Transverse colon (tissue), 4 donors: ENCODE results near the gene SCD5. TPM values are rescaled to one million over a fixed set of nuclear protein-coding genes. Genes with fewer than 3 reads are reported as not detected.

Experiments used
- DNase-seq: peaks from one replicate; pipeline ENCODE4 v3.0.0-alpha.2; 2019
- H3K27ac ChIP-seq, 4 donors: fragments of 200-600 bp; sonication (generic); 2 replicates each; pipeline ENCODE4 v1.5.1; 2016 to 2018; ENCODE audit warnings: inconsistent platforms in 4 of 4
- H3K27me3 ChIP-seq: fragments of 200-600 bp; sonication (generic); 2 replicates; pipeline ENCODE4 v1.5.1; 2017; ENCODE audit warnings: inconsistent platforms
- H3K36me3 ChIP-seq, 4 donors: fragments of 200-600 bp; sonication (generic); 2 replicates each; pipeline ENCODE4 v1.5.1; 2017 to 2019; ENCODE audit warnings: inconsistent platforms in 4 of 4
- H3K4me1 ChIP-seq, 4 donors: fragments of 200-600 bp; sonication (generic); 2 replicates each; pipeline ENCODE4 v1.5.1; 2017 to 2020; ENCODE audit warnings: inconsistent platforms in 4 of 4
- H3K4me3 ChIP-seq, 4 donors: fragments of 200-600 bp; sonication (generic); 1 replicate in 1 of 4; 2 replicates in 3 of 4; pipeline versions ENCODE4 v1.5.1 to v1.6.1; 2017 to 2019; ENCODE audit warnings: inconsistent platforms in 4 of 4
- H3K9me3 ChIP-seq, 2 donors: fragments of 200-600 bp; sonication (generic); 2 replicates each; pipeline ENCODE4 v1.5.1; 2017 to 2019; ENCODE audit warnings: inconsistent platforms in 2 of 2
- EP300 ChIP-seq: sonication (generic); formaldehyde crosslinking; IDR thresholded peaks from one replicate; pipeline ENCODE4 v1.6.1; 2017; ENCODE audit warnings: antibody characterized with exemption, low read depth
- POLR2A ChIP-seq: fragments of 450-650 bp; IDR thresholded peaks from one replicate; pipeline ENCODE4 v1.6.1; 2016; ENCODE audit warnings: antibody characterized with exemption, mild to moderate bottlenecking, moderate library complexity
- POLR2AphosphoS5 ChIP-seq, 3 donors: sonication (generic); formaldehyde crosslinking; IDR thresholded peaks; one replicate each; pipeline ENCODE4 v1.6.1; 2016; ENCODE audit warnings: antibody characterized with exemption in 3 of 3
- WGBS, 2 donors: methylation state at CpG; one replicate each; pipeline ENCODE4 v1.1.5; 2018; ENCODE audit warnings: low coverage in 1 of 2; 5-methylcytosine and 5-hydroxymethylcytosine counted together
- in situ Hi-C, 4 donors: fragments of 200-750 bp; cut with MboI; loops; one replicate each; pipeline versions ENCODE4 v1.15.0 to v1.15.1; 2017; ENCODE audit warnings: low sequenced_read_pairs in 3 of 4, low pct_ligation_motif_present in 1 of 4, low pct_unique_long_range_greater_than_20kb in 1 of 4
- intact Hi-C: fragments of 100-400 bp; cut with DNase I; formaldehyde crosslinking; loops from one replicate; pipeline ENCODE4 v1.15.1; 2023; ENCODE audit warnings: low total_unique reads
- total RNA-seq, 4 donors: library from RNA; depleted of rRNA; stranded (reverse); fragments of >200 nt; gene quantifications; one replicate each; pipeline ENCODE4 v1.1.0, GENCODE V29; 2016
- TF ChIP-seq, protein P1 (sequence below), 5 experiments: fragments of 200-600 bp in 3 of 5; fragments of 450-650 bp in 2 of 5; sonication (generic) in 3 of 5; IDR thresholded peaks; 1 replicate in 2 of 5; 2 replicates in 3 of 5; pipeline ENCODE4 v1.5.1; 2016 to 2017; ENCODE audit warnings: antibody characterized with exemption in 5 of 5, inconsistent platforms in 3 of 5, mild to moderate bottlenecking in 2 of 5, moderate library complexity in 1 of 5

SCD5 gene
- total RNA-seq, 4 donors from 2014 or later = 1.5 to 7.5 (median 3.5) TPM

DNA sequence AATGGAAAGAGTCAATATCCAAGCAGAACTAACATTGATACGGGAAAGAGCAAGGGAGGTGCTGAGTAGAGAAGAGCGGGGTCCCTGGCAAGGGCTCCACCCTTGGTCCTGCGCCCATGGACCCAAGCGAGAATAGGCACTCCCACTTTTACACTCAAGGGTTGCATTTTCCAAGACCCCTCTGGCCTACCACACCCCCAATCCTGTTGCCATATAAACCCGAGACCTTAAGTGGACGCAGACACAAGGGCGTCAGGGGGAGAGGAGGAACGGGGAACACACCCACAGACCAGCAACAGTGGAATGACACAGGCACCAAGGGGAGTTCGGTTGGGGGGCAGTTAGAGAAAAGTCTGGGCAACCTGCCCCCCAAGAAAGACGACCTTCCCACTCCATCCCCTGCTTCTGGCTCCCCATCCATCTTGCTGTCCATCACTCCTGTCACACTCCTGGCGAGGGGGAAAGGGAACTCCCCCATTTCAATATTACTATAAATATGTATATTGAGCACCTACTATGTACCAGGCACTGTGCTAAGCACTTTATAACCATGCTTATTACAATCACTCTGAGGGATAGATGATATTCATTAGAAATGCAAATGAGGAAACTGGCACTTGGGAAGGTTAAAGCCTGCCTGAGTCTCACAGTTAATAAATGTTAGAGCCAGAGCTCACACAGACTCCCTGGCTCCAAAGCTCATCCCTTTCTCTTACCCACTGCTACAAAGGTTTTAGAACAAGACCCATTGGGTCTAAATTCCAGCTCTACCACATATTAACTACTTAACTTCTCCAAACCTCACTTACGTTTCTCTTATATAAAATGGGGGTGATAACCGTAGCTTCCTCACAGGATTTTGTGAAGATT lies 51.7 kb downstream of the SCD5 start:
- intact Hi-C loops = no loop called here
- H3K27me3 ChIP-seq = no peaks in the 10 kb centered on the region
- no peak for DNase-seq
- H3K4me3 ChIP-seq = no peak overlapping the region
- TF ChIP-seq POLR2AphosphoS5 (IDR thresholded peaks at IDR 0.05) = no peak
- TF ChIP-seq EP300 = no peak
- TF ChIP-seq, protein P1, sequence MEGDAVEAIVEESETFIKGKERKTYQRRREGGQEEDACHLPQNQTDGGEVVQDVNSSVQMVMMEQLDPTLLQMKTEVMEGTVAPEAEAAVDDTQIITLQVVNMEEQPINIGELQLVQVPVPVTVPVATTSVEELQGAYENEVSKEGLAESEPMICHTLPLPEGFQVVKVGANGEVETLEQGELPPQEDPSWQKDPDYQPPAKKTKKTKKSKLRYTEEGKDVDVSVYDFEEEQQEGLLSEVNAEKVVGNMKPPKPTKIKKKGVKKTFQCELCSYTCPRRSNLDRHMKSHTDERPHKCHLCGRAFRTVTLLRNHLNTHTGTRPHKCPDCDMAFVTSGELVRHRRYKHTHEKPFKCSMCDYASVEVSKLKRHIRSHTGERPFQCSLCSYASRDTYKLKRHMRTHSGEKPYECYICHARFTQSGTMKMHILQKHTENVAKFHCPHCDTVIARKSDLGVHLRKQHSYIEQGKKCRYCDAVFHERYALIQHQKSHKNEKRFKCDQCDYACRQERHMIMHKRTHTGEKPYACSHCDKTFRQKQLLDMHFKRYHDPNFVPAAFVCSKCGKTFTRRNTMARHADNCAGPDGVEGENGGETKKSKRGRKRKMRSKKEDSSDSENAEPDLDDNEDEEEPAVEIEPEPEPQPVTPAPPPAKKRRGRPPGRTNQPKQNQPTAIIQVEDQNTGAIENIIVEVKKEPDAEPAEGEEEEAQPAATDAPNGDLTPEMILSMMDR (IDR thresholded peaks at IDR 0.05) = no peak
- TF ChIP-seq POLR2A = no peak
- H3K36me3 ChIP-seq = no peaks in the 10 kb centered on the region
- no peak overlapping the region for H3K27ac ChIP-seq
- H3K9me3 ChIP-seq = no peaks in the 10 kb centered on the region
- in situ Hi-C loops = no loop called here
- WGBS, 2 donors = 81 to 96% methylated on average over 6 to 13 of the region's 13 CpGs
- no peaks in the 10 kb centered on the region for H3K4me1 ChIP-seq

DNA sequence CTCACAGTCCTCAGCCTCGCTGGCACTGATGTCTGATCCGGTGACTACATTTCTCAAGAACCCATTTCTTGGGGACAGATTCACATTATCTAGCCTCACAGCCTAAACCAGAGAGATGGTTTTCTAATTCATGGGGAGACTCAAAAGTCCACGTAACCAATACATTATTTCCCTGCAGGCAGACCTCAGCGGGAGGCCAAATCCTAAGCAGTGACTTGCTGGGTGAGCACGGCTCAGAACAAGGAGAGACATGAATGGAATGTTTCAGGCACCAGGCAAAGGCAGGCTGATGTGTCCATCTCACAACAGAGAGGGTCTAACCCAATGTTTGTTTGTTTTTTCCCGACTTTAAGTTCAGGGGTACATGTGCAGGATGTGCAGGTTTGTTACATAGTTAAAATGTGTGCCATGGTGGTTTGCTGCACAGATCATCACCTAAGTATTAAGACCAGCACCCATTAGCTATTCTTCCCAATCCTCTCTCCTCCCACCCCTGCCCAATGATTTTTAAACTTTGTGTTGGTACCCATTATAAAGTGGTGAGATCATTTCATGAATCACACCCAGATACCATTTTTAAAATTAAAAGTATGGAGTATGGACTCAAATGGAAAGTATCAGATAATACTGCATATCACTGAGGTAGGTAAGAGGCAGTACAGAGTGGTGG lies 53.3 kb downstream of the SCD5 start:
- Histone ChIP-seq H3K36me3 (no peaks in the 10 kb centered on the region), H3K27ac (no peak overlapping the region), H3K4me1 (no peaks in the 10 kb centered on the region), H3K9me3 (no peaks in the 10 kb centered on the region), H3K4me3 (no peak overlapping the region), H3K27me3 (no peaks in the 10 kb centered on the region)
- TF ChIP-seq POLR2AphosphoS5 (IDR thresholded peaks at IDR 0.05) (no peak), POLR2A (no peak)
- TF ChIP-seq, protein P1 (IDR thresholded peaks at IDR 0.05) = no peak
- DNase-seq = no peak
- WGBS, 2 donors = 83% methylated on average over 3 to 6 of the region's 6 CpGs
- intact Hi-C loops = no loop called here
- in situ Hi-C loops = no loop called here

DNA sequence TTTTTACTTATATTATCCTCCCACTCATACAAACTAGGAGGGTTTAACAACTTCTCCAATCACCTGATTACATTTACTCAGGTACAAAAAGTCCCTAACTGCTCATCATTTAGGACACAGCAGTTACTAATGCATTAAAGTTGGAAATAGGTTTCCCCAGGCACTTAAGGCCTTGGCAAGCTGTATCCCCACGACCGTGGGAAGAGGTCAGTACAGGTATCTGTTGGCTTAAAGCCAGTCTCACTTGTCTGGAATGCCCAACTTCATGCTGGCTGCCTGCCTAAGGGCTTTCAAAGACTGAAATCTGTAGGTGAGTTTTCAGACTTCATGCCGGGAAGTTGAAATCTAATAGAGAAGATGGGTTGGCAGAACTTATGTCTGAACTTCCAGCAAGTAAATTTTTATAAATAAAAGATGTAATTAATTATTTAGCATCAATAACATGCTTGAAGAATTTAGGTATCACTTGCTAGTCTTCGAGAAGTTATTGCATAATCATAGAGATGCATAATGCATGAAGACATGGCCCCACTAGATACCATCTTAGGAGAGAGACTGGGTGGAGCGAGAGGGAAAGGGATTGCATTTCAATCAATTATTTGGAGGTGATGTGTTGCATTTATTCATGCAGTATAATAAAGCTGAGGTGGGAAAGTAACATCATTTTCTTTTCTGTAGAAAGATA lies 54.2 kb downstream of the SCD5 start:
- Histone ChIP-seq H3K27me3 (no peaks in the 10 kb centered on the region), H3K9me3 (no peaks in the 10 kb centered on the region), H3K27ac (no peak overlapping the region), H3K4me3 (no peak overlapping the region), H3K36me3 (no peaks in the 10 kb centered on the region), H3K4me1 (no peaks in the 10 kb centered on the region)
- in situ Hi-C loops (no loop called here), intact Hi-C loops (no loop called here)
- TF ChIP-seq EP300 (no peak), POLR2A (no peak), POLR2AphosphoS5 (IDR thresholded peaks at IDR 0.05) (no peak)
- TF ChIP-seq, protein P1 (IDR thresholded peaks at IDR 0.05) = no peak
- no peak for DNase-seq
- 59 to 87% methylated on average over 3 to 5 of the region's 5 CpGs for WGBS, 2 donors

DNA sequence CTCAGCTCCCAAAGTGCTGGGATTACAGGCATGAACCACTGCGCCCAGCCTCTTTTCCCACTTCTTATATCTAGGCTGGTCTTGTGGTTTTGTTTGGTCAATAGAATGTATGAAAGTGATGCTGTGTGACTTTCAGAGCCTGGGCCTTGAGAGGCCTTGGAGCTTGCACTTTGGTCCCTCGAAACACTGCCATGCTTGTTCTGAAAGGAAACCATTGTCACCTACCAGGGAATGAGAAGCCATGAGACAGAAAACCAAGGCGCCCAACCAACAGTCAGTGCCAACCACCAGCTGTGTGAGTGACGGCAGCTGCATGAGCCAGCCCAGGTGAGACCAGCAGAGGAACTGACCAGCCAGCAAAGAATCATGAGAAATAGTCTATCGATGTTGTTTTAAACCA lies 57.4 kb downstream of the SCD5 start:
- Histone ChIP-seq H3K27me3 (no peaks in the 10 kb centered on the region), H3K4me3 (no peak overlapping the region), H3K27ac (no peak overlapping the region), H3K9me3 (no peaks in the 10 kb centered on the region), H3K36me3 (no peaks in the 10 kb centered on the region), H3K4me1 (no peaks in the 10 kb centered on the region)
- 94 to 100% methylated on average over 1 to 5 of the region's 5 CpGs for WGBS, 2 donors
- in situ Hi-C loops = no loop called here
- intact Hi-C loops = no loop called here
- TF ChIP-seq POLR2A = no peak
- TF ChIP-seq EP300 = no peak
- no peak for TF ChIP-seq POLR2AphosphoS5 (IDR thresholded peaks at IDR 0.05)
- DNase-seq = no peak
